ENCODE measurements around the gene NMRK2. TPM values are rescaled to one million over a fixed set of nuclear protein-coding genes. Genes with fewer than 3 reads are reported as not detected.

NMRK2 gene
- total and polyA plus RNA-seq, 2 donors from 2014 or later: 0.69 to 6.1 TPM

DNA sequence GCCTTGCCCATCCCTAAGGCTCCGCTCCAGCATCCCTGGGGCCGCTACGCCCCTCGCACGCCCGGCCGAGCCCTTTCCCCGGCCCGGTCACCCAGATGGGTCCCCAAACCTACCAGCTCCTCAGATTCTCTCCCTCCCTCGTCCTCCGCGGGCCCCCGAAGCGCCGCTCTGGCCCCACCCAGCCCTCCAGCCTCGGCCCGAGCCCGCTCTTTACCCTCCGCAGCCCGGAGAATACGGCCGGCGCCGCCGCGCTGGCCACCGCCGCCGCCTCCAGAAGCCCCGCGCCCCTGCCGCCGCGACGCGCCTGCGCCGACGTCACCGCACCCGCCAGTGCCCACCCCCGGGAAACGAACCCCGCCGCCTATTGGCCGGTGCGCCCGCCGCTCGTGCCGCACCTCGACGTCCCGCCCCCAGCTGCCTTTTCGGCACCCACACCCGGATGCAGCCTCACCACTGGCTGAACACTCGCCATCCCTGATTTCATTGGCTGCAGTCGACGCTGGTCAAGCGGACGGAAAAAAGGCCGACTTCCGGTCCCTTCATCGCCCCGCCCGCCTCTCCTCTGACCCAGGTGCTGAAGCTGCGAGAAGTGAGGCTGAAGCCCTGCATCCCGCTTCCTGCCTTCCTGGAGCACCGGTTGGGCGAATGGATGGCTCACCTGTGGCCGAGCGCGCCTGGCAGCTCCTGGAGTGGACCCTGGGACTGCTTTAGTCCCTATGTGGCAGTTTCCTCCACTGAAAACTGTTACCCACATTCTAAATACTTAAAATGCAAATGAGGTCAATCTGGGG, 38.1 kb downstream of the NMRK2 start, which contains the start of gene DAPK3:
Gene DAPK3 (minus strand): TSS at position 292 of the 791 bp plus-strand sequence. CDS start 1,364 bp downstream, outside the sequence.
- peak; percentile 47 for FAIRE-seq
- Histone ChIP-seq H3K4me3 (ENCODE audit: low read length in 3 of 3) (peak within 1 kb of the TSS; percentile 24 to 75 (median 72)), H3K9ac (ENCODE audit: low read length in 3 of 3) (peak within 1 kb of the TSS; percentile 52 to 85 (median 62)), H3K27me3 (ENCODE audit: control insufficient read depth, insufficient read depth, low read length) (no peaks in the 10 kb centered on the region), H3K9me3 (ENCODE audit: control insufficient read depth in 2 of 3, insufficient read depth in 1 of 3, low read length in 3 of 3) (no peaks in the 10 kb centered on the region), H3K27ac (ENCODE audit: low read depth in 2 of 2, low read length in 2 of 2) (peak within 1 kb of the TSS; percentile 83 to 92), H3K36me3 (ENCODE audit: control insufficient read depth in 2 of 3, insufficient read depth in 3 of 3, low read length in 3 of 3) (peaks cover 0 to 12% (median 4%) of the 10 kb centered on the region in 3 donors), H3K4me1 (ENCODE audit: control insufficient read depth in 2 of 3, insufficient read depth in 2 of 3, low read depth in 1 of 3, low read length in 3 of 3) (peaks cover 0 to 12% (median 5%) of the 10 kb centered on the region in 3 donors)
- TF ChIP-seq, protein P1, sequence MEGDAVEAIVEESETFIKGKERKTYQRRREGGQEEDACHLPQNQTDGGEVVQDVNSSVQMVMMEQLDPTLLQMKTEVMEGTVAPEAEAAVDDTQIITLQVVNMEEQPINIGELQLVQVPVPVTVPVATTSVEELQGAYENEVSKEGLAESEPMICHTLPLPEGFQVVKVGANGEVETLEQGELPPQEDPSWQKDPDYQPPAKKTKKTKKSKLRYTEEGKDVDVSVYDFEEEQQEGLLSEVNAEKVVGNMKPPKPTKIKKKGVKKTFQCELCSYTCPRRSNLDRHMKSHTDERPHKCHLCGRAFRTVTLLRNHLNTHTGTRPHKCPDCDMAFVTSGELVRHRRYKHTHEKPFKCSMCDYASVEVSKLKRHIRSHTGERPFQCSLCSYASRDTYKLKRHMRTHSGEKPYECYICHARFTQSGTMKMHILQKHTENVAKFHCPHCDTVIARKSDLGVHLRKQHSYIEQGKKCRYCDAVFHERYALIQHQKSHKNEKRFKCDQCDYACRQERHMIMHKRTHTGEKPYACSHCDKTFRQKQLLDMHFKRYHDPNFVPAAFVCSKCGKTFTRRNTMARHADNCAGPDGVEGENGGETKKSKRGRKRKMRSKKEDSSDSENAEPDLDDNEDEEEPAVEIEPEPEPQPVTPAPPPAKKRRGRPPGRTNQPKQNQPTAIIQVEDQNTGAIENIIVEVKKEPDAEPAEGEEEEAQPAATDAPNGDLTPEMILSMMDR (IDR thresholded peaks at IDR 0.05; ENCODE audit: borderline replicate concordance, extremely low read depth, insufficient read depth): no peak
- intact Hi-C loops (cut with DNase I): no loop called here
- peak; percentile 99 for DNase-seq

DNA sequence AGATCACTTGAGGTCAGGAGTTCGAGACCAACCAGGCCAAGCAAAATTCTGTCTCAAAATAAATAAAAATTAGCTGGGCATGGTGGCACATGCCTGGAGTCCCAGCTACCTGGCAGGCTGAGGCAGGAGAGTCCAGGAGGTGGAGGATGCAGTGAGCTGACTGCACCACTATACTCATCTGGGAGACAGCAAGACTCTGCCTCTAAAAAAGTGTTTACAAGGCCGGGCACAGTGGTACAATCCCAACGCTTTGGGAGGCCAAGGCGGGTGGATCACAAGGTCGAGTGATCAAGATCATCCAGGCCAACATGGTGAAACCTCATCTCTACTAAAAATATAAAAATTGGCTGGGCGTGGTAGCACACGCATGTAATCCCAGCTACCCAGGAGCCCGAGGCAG, 42.3 kb downstream of the NMRK2 start:
- H3K36me3 ChIP-seq (ENCODE audit: control insufficient read depth in 2 of 3, insufficient read depth in 3 of 3, low read length in 3 of 3): peaks cover 2 to 45% (median 27%) of the 10 kb centered on the region in 3 donors
- H3K4me3 ChIP-seq (ENCODE audit: low read length in 3 of 3): no peak overlapping the region
- peaks cover 0 to 4% (median 0%) of the 10 kb centered on the region in 3 donors for H3K4me1 ChIP-seq (ENCODE audit: control insufficient read depth in 2 of 3, insufficient read depth in 2 of 3, low read depth in 1 of 3, low read length in 3 of 3)
- no peak overlapping the region for H3K27ac ChIP-seq (ENCODE audit: low read depth in 2 of 2, low read length in 2 of 2)
- TF ChIP-seq, protein P1 (IDR thresholded peaks at IDR 0.05; ENCODE audit: borderline replicate concordance, extremely low read depth, insufficient read depth): no peak
- intact Hi-C loops (cut with DNase I): no loop called here
- H3K27me3 ChIP-seq (ENCODE audit: control insufficient read depth, insufficient read depth, low read length): no peaks in the 10 kb centered on the region
- no peak overlapping the region for H3K9ac ChIP-seq (ENCODE audit: low read length in 3 of 3)
- no peaks in the 10 kb centered on the region for H3K9me3 ChIP-seq (ENCODE audit: control insufficient read depth in 2 of 3, insufficient read depth in 1 of 3, low read length in 3 of 3)
- no peak for FAIRE-seq
- DNase-seq: no peak

DNA sequence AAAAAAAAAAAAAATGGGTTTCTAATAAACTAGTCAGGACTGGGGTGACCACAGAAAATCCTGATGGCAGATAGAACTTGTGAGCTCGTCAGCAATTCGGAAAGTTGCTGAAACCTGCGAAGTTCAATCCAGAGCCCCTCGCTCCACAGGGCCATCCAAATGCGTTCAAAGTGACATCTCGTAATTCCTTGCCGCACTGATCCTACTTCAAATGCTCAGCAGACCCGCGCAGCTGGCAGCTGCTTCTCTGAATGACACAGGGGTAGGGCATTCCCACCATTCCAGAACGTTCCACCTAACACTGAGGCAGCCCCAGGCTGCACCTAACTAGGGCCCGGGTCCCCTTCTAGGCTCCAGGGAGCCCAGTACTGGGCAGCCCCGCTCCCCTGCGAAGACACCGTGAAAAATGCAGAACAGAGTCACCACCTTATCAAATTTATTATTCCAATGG, 42.8 kb downstream of the NMRK2 start:
- Histone ChIP-seq H3K9ac (ENCODE audit: low read length in 3 of 3) (no peak overlapping the region), H3K36me3 (ENCODE audit: control insufficient read depth in 2 of 3, insufficient read depth in 3 of 3, low read length in 3 of 3) (peaks cover 2 to 50% (median 32%) of the 10 kb centered on the region in 3 donors), H3K4me3 (ENCODE audit: low read length in 3 of 3) (no peak overlapping the region), H3K9me3 (ENCODE audit: control insufficient read depth in 2 of 3, insufficient read depth in 1 of 3, low read length in 3 of 3) (no peaks in the 10 kb centered on the region), H3K4me1 (ENCODE audit: control insufficient read depth in 2 of 3, insufficient read depth in 2 of 3, low read depth in 1 of 3, low read length in 3 of 3) (peaks cover 0 to 4% (median 0%) of the 10 kb centered on the region in 3 donors), H3K27ac (ENCODE audit: low read depth in 2 of 2, low read length in 2 of 2) (no peak overlapping the region), H3K27me3 (ENCODE audit: control insufficient read depth, insufficient read depth, low read length) (no peaks in the 10 kb centered on the region)
- TF ChIP-seq, protein P1 (IDR thresholded peaks at IDR 0.05; ENCODE audit: borderline replicate concordance, extremely low read depth, insufficient read depth): no peak
- FAIRE-seq (no peak), DNase-seq (no peak)
- intact Hi-C loops (cut with DNase I): no loop called here
